Astrocyte (in vitro differentiated cells and primary cell): Measurements from ENCODE around the gene RTL10.

Experiments used
- EZH2 ChIP-seq: IDR thresholded peaks from 2 replicates; pipeline ENCODE4 v1.6.1; 2012; ENCODE audit warnings: mild to moderate bottlenecking, low read length, inconsistent platforms; ENCODE audit not compliant: insufficient read depth
- TF ChIP-seq, protein P1 (sequence below): IDR thresholded peaks from 2 replicates; pipeline ENCODE4 v1.5.1; 2011; ENCODE audit warnings: low read depth, mild to moderate bottlenecking, inconsistent platforms, low read length, moderate library complexity; ENCODE audit not compliant: insufficient read depth

DNA sequence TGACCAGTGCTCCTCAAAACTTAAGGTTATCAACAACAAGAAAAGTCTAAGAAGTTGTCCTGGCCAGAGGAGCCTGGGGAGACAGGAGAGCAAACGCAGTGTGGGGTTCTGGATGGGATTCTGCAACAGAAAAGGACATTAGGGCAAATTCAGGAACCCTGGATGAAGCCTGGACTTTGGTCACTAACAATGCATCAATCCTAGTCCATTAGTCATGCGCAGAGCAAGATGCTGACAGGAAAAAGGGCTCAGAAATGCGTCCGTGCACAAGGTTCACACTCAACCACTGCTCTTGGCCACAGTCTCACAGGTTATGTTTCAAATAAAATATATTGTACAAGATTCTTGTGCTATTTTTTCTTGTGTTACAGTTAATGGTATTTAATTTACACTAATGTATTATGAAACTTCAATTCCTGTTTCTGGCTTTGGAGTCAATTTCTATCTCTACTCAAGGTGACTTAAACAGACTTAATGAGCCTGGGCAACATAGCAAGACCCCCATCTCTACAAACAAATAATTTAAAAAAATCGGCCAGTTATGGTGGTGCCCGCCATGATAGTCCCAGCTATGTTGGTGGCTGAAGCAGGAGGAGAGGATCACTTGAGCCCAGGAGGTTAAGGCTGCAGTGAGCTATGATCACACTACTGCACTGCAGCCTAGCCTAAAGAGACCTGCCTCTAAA, 13.6 kb downstream of the RTL10 start:
- TF ChIP-seq, protein P1, sequence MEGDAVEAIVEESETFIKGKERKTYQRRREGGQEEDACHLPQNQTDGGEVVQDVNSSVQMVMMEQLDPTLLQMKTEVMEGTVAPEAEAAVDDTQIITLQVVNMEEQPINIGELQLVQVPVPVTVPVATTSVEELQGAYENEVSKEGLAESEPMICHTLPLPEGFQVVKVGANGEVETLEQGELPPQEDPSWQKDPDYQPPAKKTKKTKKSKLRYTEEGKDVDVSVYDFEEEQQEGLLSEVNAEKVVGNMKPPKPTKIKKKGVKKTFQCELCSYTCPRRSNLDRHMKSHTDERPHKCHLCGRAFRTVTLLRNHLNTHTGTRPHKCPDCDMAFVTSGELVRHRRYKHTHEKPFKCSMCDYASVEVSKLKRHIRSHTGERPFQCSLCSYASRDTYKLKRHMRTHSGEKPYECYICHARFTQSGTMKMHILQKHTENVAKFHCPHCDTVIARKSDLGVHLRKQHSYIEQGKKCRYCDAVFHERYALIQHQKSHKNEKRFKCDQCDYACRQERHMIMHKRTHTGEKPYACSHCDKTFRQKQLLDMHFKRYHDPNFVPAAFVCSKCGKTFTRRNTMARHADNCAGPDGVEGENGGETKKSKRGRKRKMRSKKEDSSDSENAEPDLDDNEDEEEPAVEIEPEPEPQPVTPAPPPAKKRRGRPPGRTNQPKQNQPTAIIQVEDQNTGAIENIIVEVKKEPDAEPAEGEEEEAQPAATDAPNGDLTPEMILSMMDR: no peak
- no peak for TF ChIP-seq EZH2
